PFSK-1 (cell line): ENCODE data around the gene PDZD2.

Experiments
- FOXP2 ChIP-seq: optimal IDR thresholded peaks from 2 replicates; pipeline ENCODE3; 2011; ENCODE audit warnings: borderline replicate concordance, control low read depth, inconsistent platforms; ENCODE audit not compliant: insufficient read depth; ENCODE audit errors: extremely low read length, extremely low read depth
- POLR2AphosphoS5 ChIP-seq: IDR thresholded peaks from 2 replicates; pipeline ENCODE4 v1.6.1; 2012; ENCODE audit warnings: low read depth, mild to moderate bottlenecking, control low read depth, low read length, moderate library complexity
- REST ChIP-seq, 2 experiments: IDR thresholded peaks; 2 replicates each; pipeline versions ENCODE4 v1.6.1 to v1.8.0; 2011 to 2012; ENCODE audit warnings: low read depth in 2 of 2, low read length in 2 of 2, control low read depth in 1 of 2, inconsistent platforms in 1 of 2, mild to moderate bottlenecking in 1 of 2, moderate library complexity in 1 of 2; ENCODE audit not compliant: insufficient read depth in 1 of 2
- SIN3A ChIP-seq: IDR thresholded peaks from 2 replicates; pipeline ENCODE4 v1.6.1; 2012; ENCODE audit warnings: mild to moderate bottlenecking, low read length, moderate library complexity, borderline replicate concordance; ENCODE audit not compliant: insufficient read depth
- TAF1 ChIP-seq: IDR thresholded peaks from 2 replicates; pipeline ENCODE4 v1.6.1; 2012; ENCODE audit warnings: low read length, control low read depth, borderline replicate concordance; ENCODE audit not compliant: insufficient read depth

The PDZD2 gene

GRCh38 chr5:32126691-32127090 is 487.8 kb downstream of the PDZD2 start:
- TF ChIP-seq SIN3A (no peak), POLR2AphosphoS5 (no peak), REST (IDR thresholded peaks at IDR 0.05; ENCODE audit: insufficient read depth in 1 of 2, low read depth in 2 of 2, low read length in 2 of 2) (no peak), FOXP2 (no peak), TAF1 (no peak)

GRCh38 chr5:32127711-32128110 is 488.8 kb downstream of the PDZD2 start:
- no peak for TF ChIP-seq SIN3A
- TF ChIP-seq REST (IDR thresholded peaks at IDR 0.05; ENCODE audit: insufficient read depth in 1 of 2, low read depth in 2 of 2, low read length in 2 of 2), result no peak
- TF ChIP-seq POLR2AphosphoS5, result no peak
- no peak for TF ChIP-seq FOXP2
- no peak for TF ChIP-seq TAF1

GRCh38 chr5:32129074-32129598 is 490.2 kb downstream of the PDZD2 start:
- TF ChIP-seq POLR2AphosphoS5 (no peak), REST (IDR thresholded peaks at IDR 0.05; ENCODE audit: insufficient read depth in 1 of 2, low read depth in 2 of 2, low read length in 2 of 2) (no peak), FOXP2 (no peak), SIN3A (no peak), TAF1 (no peak)

- no peak for TF ChIP-seq SIN3A
- no peak for TF ChIP-seq FOXP2
- no peak for TF ChIP-seq REST (IDR thresholded peaks at IDR 0.05; ENCODE audit: insufficient read depth in 1 of 2, low read depth in 2 of 2, low read length in 2 of 2)
Measured at GRCh38 chr5:32130865-32131264, 491.9 kb downstream of the PDZD2 start.

GRCh38 chr5:32131604-32132003 is 492.7 kb downstream of the PDZD2 start:
- TF ChIP-seq REST (IDR thresholded peaks at IDR 0.05; ENCODE audit: insufficient read depth in 1 of 2, low read depth in 2 of 2, low read length in 2 of 2), result no peak
- TF ChIP-seq POLR2AphosphoS5, result no peak
- no peak for TF ChIP-seq TAF1
- no peak for TF ChIP-seq FOXP2
- TF ChIP-seq SIN3A, result no peak
